Measurements from ENCODE around the gene DMTF1. TPM values are rescaled to one million over a fixed set of nuclear protein-coding genes. Genes with fewer than 3 reads are reported as not detected.

DMTF1 gene
- total and polyA plus RNA-seq, 9 donors: 38.2 to 107 (median 78.3) TPM

GRCh38 chr7:87148332-87148955 lies 3.8 kb upstream of the DMTF1 start:
- no peak for DNase-seq
- intact Hi-C loops (cut with DNase I): no loop called here

GRCh38 chr7:87151002-87151728 lies 1.1 kb upstream of the DMTF1 start:
- Histone ChIP-seq H3K9me3 (no peaks in the 10 kb centered on the region), H3K36me3 (no peaks in the 10 kb centered on the region), H3K27me3 (no peaks in the 10 kb centered on the region), H3K4me3 (peak overlapping the region; percentile 97), H3K27ac (peak overlapping the region in 1 of 2 donors; percentile 96), H3K4me1 (ENCODE audit: insufficient read depth) (no peaks in the 10 kb centered on the region)
- TF ChIP-seq EP300 (IDR thresholded peaks at IDR 0.05): no peak
- TF ChIP-seq POLR2A (IDR thresholded peaks at IDR 0.05): no peak
- TF ChIP-seq, protein P1, sequence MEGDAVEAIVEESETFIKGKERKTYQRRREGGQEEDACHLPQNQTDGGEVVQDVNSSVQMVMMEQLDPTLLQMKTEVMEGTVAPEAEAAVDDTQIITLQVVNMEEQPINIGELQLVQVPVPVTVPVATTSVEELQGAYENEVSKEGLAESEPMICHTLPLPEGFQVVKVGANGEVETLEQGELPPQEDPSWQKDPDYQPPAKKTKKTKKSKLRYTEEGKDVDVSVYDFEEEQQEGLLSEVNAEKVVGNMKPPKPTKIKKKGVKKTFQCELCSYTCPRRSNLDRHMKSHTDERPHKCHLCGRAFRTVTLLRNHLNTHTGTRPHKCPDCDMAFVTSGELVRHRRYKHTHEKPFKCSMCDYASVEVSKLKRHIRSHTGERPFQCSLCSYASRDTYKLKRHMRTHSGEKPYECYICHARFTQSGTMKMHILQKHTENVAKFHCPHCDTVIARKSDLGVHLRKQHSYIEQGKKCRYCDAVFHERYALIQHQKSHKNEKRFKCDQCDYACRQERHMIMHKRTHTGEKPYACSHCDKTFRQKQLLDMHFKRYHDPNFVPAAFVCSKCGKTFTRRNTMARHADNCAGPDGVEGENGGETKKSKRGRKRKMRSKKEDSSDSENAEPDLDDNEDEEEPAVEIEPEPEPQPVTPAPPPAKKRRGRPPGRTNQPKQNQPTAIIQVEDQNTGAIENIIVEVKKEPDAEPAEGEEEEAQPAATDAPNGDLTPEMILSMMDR (IDR thresholded peaks at IDR 0.05): no peak
- intact Hi-C loops (cut with DNase I): loop anchor here in 2 of 4 donors (5.0 to 10.0 kb wide), 2 partner anchors 64 to 71 kb away; partner anchors contain the start of gene TMEM243 (in 1 of the 2)
- DNase-seq: no peak
- WGBS, 3 donors: 17 to 27% (median 21%) methylated on average over 9 of the region's 9 CpGs

More at GRCh38 chr7:87148332-87148955, 3.8 kb upstream of the DMTF1 start:
- no peak overlapping the region for H3K27ac ChIP-seq
- H3K4me1 ChIP-seq (ENCODE audit: insufficient read depth): no peaks in the 10 kb centered on the region
- no peaks in the 10 kb centered on the region for H3K27me3 ChIP-seq
- no peaks in the 10 kb centered on the region for H3K36me3 ChIP-seq
- WGBS, 3 donors: 33 to 59% (median 53%) methylated on average over 1 of the region's 1 CpG
- no peak overlapping the region for H3K4me3 ChIP-seq
- no peaks in the 10 kb centered on the region for H3K9me3 ChIP-seq
- TF ChIP-seq, protein P1 (IDR thresholded peaks at IDR 0.05): no peak
- TF ChIP-seq POLR2A (IDR thresholded peaks at IDR 0.05): no peak

DNA sequence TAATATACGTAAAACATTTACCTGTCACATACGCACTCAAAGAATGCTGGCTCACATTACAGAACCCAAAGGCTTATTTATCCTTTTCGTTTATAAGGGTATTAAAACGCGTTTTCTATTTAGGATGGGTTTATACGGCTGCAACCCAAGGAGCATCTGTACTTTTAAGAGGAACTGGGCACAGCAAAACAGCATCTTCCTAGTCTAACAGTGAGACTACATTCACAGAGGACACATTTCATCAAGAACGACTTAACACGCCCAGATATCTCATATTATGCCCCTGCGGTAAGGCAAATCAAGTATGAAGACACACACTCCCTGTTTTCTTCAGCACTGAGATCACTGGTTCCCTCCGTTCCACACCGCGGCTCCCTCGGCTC lies 533 bp upstream of the DMTF1 start:
- WGBS, 3 donors: 1 to 3% (median 2%) methylated on average over 13 of the region's 13 CpGs
- H3K36me3 ChIP-seq: no peaks in the 10 kb centered on the region
- no peak for DNase-seq
- H3K4me3 ChIP-seq: peak overlapping the region; percentile 97
- TF ChIP-seq EP300 (IDR thresholded peaks at IDR 0.05) (no peak), POLR2A (IDR thresholded peaks at IDR 0.05) (no peak)
- TF ChIP-seq, protein P1 (IDR thresholded peaks at IDR 0.05): no peak
- no peaks in the 10 kb centered on the region for H3K9me3 ChIP-seq
- no peaks in the 10 kb centered on the region for H3K4me1 ChIP-seq (ENCODE audit: insufficient read depth)
- H3K27me3 ChIP-seq: no peaks in the 10 kb centered on the region
- intact Hi-C loops (cut with DNase I): loop anchor here in 2 of 4 donors (5.0 to 10.0 kb wide), 2 partner anchors 63 to 71 kb away; partner anchors contain the start of gene TMEM243 (in 1 of the 2)
- H3K27ac ChIP-seq: peak overlapping the region; percentile 67 to 96

- Histone ChIP-seq H3K36me3 (no peaks in the 10 kb centered on the region), H3K27me3 (no peaks in the 10 kb centered on the region), H3K4me1 (ENCODE audit: insufficient read depth) (no peaks in the 10 kb centered on the region), H3K27ac (peak overlapping the region; percentile 92 to 96), H3K4me3 (peak overlapping the region; percentile 97), H3K9me3 (no peaks in the 10 kb centered on the region)
- TF ChIP-seq, protein P1 (IDR thresholded peaks at IDR 0.05): no peak
- no peak for TF ChIP-seq POLR2A (IDR thresholded peaks at IDR 0.05)
- no peak for TF ChIP-seq EP300 (IDR thresholded peaks at IDR 0.05)
- intact Hi-C loops (cut with DNase I): loop anchor here in 2 of 4 donors (5.0 to 10.0 kb wide), 2 partner anchors 62 to 69 kb away; partner anchors contain the start of gene TMEM243 (in 1 of the 2)
- peak; percentile 23 to 51 (median 43) for DNase-seq
- WGBS, 3 donors: 0 to 1% (median 1%) methylated on average over 25 of the region's 25 CpGs
Measured at GRCh38 chr7:87152897-87153641, 816 bp downstream of the DMTF1 start.
